Measurements from ENCODE around the gene FRS3.

The FRS3 gene

DNA sequence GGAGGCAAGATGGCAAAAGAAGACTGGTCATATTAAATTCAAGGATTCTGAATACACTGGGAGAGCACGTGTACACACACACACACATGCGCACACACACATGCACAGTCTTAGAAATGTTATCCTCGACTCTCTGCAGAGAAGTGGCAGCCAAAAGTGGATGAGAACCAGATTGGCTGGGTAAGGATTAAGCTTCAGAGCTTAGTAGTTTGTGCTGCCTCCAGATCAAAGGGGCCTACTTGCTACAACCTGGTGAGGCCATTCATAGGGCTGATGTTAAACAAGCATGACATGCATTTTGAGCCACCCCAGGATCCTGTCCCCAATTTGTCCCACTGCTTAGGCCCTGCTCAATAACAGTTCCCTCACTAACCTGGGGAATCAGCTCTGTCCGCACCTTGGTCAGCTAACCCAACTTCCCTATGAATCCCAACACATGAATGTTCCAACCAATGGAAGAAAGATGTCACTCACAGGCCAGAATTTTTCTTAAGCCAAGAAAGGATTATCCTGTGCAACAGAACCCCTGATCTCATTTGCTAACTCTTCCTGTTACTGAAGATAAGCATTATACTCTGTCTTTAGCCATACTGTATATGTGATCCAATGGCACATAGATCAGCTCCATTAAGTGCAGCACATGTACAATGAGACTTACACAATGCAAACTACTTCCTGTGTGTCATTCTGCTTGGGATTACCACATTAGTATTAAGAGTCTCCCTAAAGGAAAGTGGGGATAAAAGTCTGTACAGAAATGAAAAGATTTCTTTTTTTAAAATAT lies 38.8 kb upstream of the FRS3 start (continued):
- TF ChIP-seq INSM2 (tag by site-specific recombination; IDR thresholded peaks at IDR 0.05) (no peak), KLF9 (tag by site-specific recombination; IDR thresholded peaks at IDR 0.05; ENCODE audit: low read depth) (no peak)

- Histone ChIP-seq H3K36me3 (ENCODE audit: control insufficient read depth in 2 of 2, insufficient read depth in 1 of 2, low read length in 2 of 2) (no peaks in the 10 kb centered on the region), H3K27ac (ENCODE audit: extremely low read depth, low read depth, low read length) (no peak overlapping the region), H3K4me1 (ENCODE audit: control insufficient read depth, insufficient read depth, low read length) (no peaks in the 10 kb centered on the region), H3K4me3 (ENCODE audit: low read depth, low read length) (no peak overlapping the region), H3K9me3 (ENCODE audit: control insufficient read depth, insufficient read depth, low read depth, low read length) (no peaks in the 10 kb centered on the region)
- POLR2A ChIA-PET, result interaction anchor here (0.5 to 0.6 kb wide), 2 partner anchors 14 to 80 kb away, joined by 3 read pairs; partner anchors contain the start of gene USP49
- CTCF ChIA-PET, result interaction anchor here (1.7 to 1.9 kb wide), 2 partner anchors 14 to 31 kb away, joined by 4 to 16 read pairs; no protein-coding TSS in a partner anchor
- TF ChIP-seq ZNF610 (tag by site-specific recombination; IDR thresholded peaks at IDR 0.05; ENCODE audit: borderline replicate concordance) (no peak), ZBTB7A (tag by site-specific recombination; IDR thresholded peaks at IDR 0.05; ENCODE audit: low read depth) (no peak), ZNF354C (tag by site-specific recombination; IDR thresholded peaks at IDR 0.05; ENCODE audit: borderline replicate concordance, low read depth) (no peak), ZNF76 (tag by site-specific recombination; IDR thresholded peaks at IDR 0.05; ENCODE audit: borderline replicate concordance, low read depth) (no peak), ZNF394 (tag by site-specific recombination; IDR thresholded peaks at IDR 0.05; ENCODE audit: borderline replicate concordance) (no peak)
Observed at GRCh38 chr6:41815587-41815986, 35.9 kb upstream of the FRS3 start.

DNA sequence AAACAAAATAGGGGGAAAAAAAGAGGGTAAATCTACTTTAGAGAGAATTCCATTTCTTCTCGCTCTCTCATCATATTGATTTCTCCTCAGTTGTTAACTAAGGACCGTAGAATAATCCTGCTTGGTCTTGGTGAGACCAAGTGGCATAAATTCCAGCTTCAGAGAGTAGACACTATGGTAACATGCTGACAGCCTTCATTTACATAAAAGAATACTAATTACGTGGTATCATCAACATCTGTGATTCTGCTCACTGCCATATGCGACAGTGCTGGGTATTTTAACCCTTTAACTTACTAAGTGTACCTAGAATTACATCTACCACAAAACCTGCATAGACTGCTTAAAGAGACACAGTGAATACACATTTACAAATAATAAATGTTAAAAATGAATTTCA lies 34.9 kb upstream of the FRS3 start:
- H3K27ac ChIP-seq (ENCODE audit: extremely low read depth, low read depth, low read length), result no peak overlapping the region
- POLR2A ChIA-PET, result interaction anchor here (0.6 kb wide), 1 partner anchor 15 kb away, joined by 3 read pairs; no protein-coding TSS in a partner anchor
- CTCF ChIA-PET, result interaction anchor here (1.4 to 1.9 kb wide), 2 partner anchors 13 to 230 kb away, joined by 3 to 16 read pairs; no protein-coding TSS in a partner anchor

More for the DNA sequence above, 34.9 kb upstream of the FRS3 start:
- Histone ChIP-seq H3K4me1 (ENCODE audit: control insufficient read depth, insufficient read depth, low read length) (no peaks in the 10 kb centered on the region), H3K9me3 (ENCODE audit: control insufficient read depth, insufficient read depth, low read depth, low read length) (no peaks in the 10 kb centered on the region), H3K4me3 (ENCODE audit: low read depth, low read length) (no peak overlapping the region), H3K36me3 (ENCODE audit: control insufficient read depth in 2 of 2, insufficient read depth in 1 of 2, low read length in 2 of 2) (no peaks in the 10 kb centered on the region)
- TF ChIP-seq ZNF280C (tag by site-specific recombination; IDR thresholded peaks at IDR 0.05) (no peak), ZNF366 (tag by site-specific recombination; conservative IDR thresholded peaks at IDR 0.05) (no peak), HIC1 (tag by site-specific recombination; IDR thresholded peaks at IDR 0.05) (no peak)
